Fibroblast of peridontal ligament (primary cell): ENCODE results near the gene FIGLA.
"Not testable (repeated sequence)": the region's sequence is repeated elsewhere in the genome, so short reads cannot be mapped to it uniquely, and the experiment has no call there.

Experiments
- DNase-seq: peaks from one replicate; pipeline ENCODE4 v3.0.0-alpha.2; 2010; ENCODE audit errors: extremely low read depth

FIGLA gene

DNA sequence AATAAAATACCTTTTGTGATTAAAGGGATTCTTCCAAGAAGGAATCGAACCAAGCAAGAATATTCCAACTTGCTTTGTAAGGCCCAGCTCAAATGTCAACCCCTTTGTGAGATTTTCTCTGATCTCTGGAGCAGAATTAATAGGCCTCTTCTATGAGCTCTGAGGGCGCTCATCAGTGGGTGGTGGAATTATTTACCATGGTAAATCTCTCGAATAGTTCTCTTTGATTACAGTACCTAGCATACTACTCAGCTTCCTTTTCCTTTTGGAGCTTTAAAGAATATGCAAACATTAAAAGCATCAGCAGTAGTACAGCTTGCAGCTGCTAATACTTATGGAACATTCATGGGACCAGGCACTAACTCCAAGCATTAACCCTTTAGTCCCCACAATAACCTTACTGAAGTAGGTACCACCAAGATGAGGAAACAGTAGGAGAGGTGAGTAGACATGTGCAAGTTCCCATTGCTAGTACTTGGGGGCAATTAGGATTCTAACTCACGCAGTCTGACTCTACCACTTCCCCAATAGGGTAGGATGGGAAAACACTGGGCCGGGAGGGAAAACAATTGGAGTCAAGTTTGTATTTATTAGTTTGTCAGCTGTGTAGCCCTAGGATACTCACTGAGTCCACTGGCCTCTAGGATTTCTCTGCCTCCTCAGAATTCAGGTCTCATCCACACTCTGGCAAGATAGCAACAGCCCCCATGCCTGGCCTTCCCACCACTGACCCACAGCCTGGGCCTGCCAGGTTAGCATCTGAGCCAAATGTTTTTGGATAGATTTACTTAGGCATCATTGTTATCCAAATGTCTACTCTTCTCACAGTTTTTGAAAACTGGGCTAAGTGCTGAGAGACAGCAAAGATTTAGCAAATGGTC, 44.1 kb downstream of the FIGLA start:
- no peak for DNase-seq

GRCh38 chr2:70745276-70745825, 45.1 kb downstream of the FIGLA start:
- DNase-seq: no peak

GRCh38 chr2:70744397-70744796, 46.0 kb downstream of the FIGLA start:
- no peak for DNase-seq

- DNase-seq: no peak
These were observed 46.8 kb downstream of the FIGLA start for GRCh38 chr2:70743677-70744076.

GRCh38 chr2:70743068-70743467, 47.4 kb downstream of the FIGLA start:
- DNase-seq: no peak

GRCh38 chr2:70739492-70739891, 51.0 kb downstream of the FIGLA start:
- DNase-seq: not testable (repeated sequence)

- no peak for DNase-seq
These were observed 52.3 kb downstream of the FIGLA start for GRCh38 chr2:70738159-70738558.

- no peak for DNase-seq
These were observed 55.4 kb downstream of the FIGLA start for GRCh38 chr2:70735071-70735470.

- DNase-seq: no peak
These were observed 56.7 kb downstream of the FIGLA start for GRCh38 chr2:70733646-70734180.

GRCh38 chr2:70732766-70733645, 57.4 kb downstream of the FIGLA start:
- DNase-seq: no peak

DNA sequence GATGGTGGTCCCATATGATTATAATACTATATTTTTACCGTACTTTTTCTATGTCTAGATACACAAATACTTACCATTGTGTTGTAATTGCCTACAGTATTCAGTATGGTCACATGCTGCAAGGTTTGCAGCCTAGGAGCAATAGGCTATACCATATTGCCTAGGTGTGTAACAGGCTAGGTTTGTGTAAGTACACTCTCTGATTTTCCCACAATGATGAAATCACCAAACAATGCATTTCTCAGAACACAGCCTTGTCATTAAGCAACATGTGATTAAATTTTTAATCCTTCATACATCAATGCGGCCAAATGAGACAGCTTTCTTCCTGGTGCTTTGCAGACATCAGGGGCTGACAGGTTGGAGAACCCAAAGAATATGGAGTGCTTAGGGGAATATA, 59.7 kb downstream of the FIGLA start:
- DNase-seq: no peak

GRCh38 chr2:70729647-70730046, 60.8 kb downstream of the FIGLA start:
- no peak for DNase-seq

DNA sequence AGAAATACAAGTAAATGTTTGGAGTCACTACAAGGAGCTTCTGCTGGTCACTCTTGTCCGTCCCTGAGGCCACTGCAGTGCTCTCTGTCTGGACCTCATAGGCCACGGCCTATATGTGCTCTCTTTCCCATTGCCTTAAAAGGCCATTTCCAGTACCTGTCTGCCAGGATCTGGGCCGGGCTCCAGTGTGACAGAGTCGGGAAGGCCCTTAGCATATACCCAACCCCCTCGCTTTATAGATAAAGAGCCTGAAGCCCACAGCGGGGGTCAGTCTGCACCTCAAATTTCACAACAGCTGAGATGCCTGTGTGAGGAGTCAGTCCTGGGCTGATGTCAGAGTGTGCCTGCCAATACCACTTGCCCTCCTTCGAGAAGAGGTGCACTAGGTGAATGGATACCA, 62.3 kb downstream of the FIGLA start:
- no peak for DNase-seq
